Measurements from ENCODE around the gene NPRL2.

GRCh38 chr3:50357481-50357880 lies 6.9 kb upstream of the NPRL2 start:
- TF ChIP-seq CTCF (IDR thresholded peaks at IDR 0.05) (no peak), POLR2A (IDR thresholded peaks at IDR 0.05) (no peak)
